Stimulated activated CD8-positive, alpha-beta memory T cell treated with anti-CD3 and anti-CD28 coated beads, Interleukin-15, amount 100 ng/mL, for 4 hours (primary cell): ENCODE results near the gene DLG3.
"Not testable (repeated sequence)": the region's sequence is repeated elsewhere in the genome, so short reads cannot be mapped to it uniquely, and the experiment has no call there.

Source experiments
- DNase-seq, 2 donors: peaks; one replicate each; pipeline ENCODE4 v3.0.0-alpha.2; 2020; ENCODE audit warnings: low read depth in 2 of 2

DLG3 gene

GRCh38 chrX:70476934-70477733, 32.5 kb downstream of the DLG3 start:
- DNase-seq = no peak

GRCh38 chrX:70477734-70478075, 33.1 kb downstream of the DLG3 start:
- DNase-seq = no peak

GRCh38 chrX:70478526-70479245, 34.1 kb downstream of the DLG3 start:
- DNase-seq = no peak

- DNase-seq = no peak
These were observed 34.7 kb downstream of the DLG3 start for GRCh38 chrX:70479247-70479921.

GRCh38 chrX:70479922-70480659, 35.5 kb downstream of the DLG3 start:
- DNase-seq = no peak

- DNase-seq = no peak
These were observed 36.0 kb downstream of the DLG3 start for GRCh38 chrX:70480660-70481018.

- DNase-seq = no peak
These were observed 37.0 kb downstream of the DLG3 start for GRCh38 chrX:70481471-70482270.

GRCh38 chrX:70482300-70482699, 37.7 kb downstream of the DLG3 start:
- no peak for DNase-seq

- no peak for DNase-seq
These were observed 40.8 kb downstream of the DLG3 start for GRCh38 chrX:70485466-70485865.

- DNase-seq = no peak
These were observed 44.2 kb downstream of the DLG3 start for GRCh38 chrX:70488856-70489255.

- DNase-seq = no peak
These were observed 49.8 kb downstream of the DLG3 start for GRCh38 chrX:70494441-70494840.

GRCh38 chrX:70496491-70496890, 51.9 kb downstream of the DLG3 start:
- DNase-seq = no peak

- no peak for DNase-seq
These were observed 52.4 kb downstream of the DLG3 start for GRCh38 chrX:70497026-70497425.

GRCh38 chrX:70498129-70498528, 53.5 kb downstream of the DLG3 start:
- no peak for DNase-seq

- no peak for DNase-seq
These were observed 56.2 kb downstream of the DLG3 start for GRCh38 chrX:70500826-70501225.

GRCh38 chrX:70504772-70505450, 60.3 kb downstream of the DLG3 start:
- DNase-seq = no peak

GRCh38 chrX:70505451-70505841, 60.8 kb downstream of the DLG3 start:
- no peak for DNase-seq

- no peak for DNase-seq
These were observed 63.8 kb downstream of the DLG3 start for GRCh38 chrX:70508296-70508911.

GRCh38 chrX:70509078-70509477, 64.4 kb downstream of the DLG3 start:
- no peak for DNase-seq

GRCh38 chrX:70515270-70515669, 70.6 kb downstream of the DLG3 start:
- DNase-seq = not testable (repeated sequence)
